Stomach (tissue), 4 donors: ENCODE measurements around the gene IP6K1.

Source experiments
- EP300 ChIP-seq: sonication (generic); formaldehyde crosslinking; IDR thresholded peaks from one replicate; pipeline ENCODE4 v1.6.1; 2017; ENCODE audit warnings: antibody characterized with exemption
- TF ChIP-seq, protein P1 (sequence below), 7 experiments: fragments of 450-650 bp in 4 of 7; fragments of 200-600 bp in 3 of 7; sonication (generic) in 3 of 7; IDR thresholded peaks; one replicate each; pipeline ENCODE4 v1.5.1; 2016 to 2019; ENCODE audit warnings: antibody characterized with exemption in 7 of 7, control low read depth in 2 of 7, mild to moderate bottlenecking in 1 of 7

DNA sequence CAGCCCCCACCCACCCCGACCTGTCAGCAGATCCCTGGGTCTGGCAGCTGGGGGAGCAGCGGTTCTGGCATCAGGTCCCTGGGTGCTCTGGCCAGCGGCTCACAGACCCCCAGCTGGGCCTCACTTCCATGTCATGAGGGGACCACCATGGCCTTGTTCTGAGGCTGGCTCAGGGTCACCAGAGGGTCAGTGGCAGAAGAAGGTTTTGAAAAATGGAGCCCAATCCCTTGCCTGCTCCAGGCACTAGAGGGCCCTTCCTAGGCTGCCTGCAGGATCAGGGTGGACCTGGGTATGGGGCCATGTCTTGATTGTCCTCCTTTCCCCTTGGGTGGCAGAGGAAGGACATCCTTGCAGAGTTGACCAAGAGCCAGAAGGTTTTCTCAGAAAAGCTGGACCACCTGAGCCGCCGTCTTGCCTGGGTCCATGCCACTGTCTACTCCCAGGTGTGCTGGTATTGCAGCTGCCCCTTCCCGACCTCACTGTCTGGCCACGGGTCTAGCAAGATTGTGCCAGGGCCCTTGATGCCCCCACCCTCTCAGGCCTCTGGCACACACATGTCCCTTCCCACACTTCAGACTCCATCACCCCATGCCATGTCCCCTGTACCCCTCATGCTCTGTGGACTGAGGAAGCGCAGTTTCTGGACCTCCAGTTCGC is 79.8 kb downstream of the IP6K1 start:
- TF ChIP-seq, protein P1, sequence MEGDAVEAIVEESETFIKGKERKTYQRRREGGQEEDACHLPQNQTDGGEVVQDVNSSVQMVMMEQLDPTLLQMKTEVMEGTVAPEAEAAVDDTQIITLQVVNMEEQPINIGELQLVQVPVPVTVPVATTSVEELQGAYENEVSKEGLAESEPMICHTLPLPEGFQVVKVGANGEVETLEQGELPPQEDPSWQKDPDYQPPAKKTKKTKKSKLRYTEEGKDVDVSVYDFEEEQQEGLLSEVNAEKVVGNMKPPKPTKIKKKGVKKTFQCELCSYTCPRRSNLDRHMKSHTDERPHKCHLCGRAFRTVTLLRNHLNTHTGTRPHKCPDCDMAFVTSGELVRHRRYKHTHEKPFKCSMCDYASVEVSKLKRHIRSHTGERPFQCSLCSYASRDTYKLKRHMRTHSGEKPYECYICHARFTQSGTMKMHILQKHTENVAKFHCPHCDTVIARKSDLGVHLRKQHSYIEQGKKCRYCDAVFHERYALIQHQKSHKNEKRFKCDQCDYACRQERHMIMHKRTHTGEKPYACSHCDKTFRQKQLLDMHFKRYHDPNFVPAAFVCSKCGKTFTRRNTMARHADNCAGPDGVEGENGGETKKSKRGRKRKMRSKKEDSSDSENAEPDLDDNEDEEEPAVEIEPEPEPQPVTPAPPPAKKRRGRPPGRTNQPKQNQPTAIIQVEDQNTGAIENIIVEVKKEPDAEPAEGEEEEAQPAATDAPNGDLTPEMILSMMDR (IDR thresholded peaks at IDR 0.05) = no peak
- TF ChIP-seq EP300 = no peak
